Non-pigmented ciliary epithelial cell (primary cell): ENCODE data around the gene EIF4G2.
"Not testable (repeated sequence)": the region's sequence is repeated elsewhere in the genome, so short reads cannot be mapped to it uniquely, and the experiment has no call there.

ENCODE experiments used
- DNase-seq: peaks from one replicate; pipeline ENCODE4 v3.0.0-alpha.2; 2010; ENCODE audit warnings: low read depth

The EIF4G2 gene

DNA sequence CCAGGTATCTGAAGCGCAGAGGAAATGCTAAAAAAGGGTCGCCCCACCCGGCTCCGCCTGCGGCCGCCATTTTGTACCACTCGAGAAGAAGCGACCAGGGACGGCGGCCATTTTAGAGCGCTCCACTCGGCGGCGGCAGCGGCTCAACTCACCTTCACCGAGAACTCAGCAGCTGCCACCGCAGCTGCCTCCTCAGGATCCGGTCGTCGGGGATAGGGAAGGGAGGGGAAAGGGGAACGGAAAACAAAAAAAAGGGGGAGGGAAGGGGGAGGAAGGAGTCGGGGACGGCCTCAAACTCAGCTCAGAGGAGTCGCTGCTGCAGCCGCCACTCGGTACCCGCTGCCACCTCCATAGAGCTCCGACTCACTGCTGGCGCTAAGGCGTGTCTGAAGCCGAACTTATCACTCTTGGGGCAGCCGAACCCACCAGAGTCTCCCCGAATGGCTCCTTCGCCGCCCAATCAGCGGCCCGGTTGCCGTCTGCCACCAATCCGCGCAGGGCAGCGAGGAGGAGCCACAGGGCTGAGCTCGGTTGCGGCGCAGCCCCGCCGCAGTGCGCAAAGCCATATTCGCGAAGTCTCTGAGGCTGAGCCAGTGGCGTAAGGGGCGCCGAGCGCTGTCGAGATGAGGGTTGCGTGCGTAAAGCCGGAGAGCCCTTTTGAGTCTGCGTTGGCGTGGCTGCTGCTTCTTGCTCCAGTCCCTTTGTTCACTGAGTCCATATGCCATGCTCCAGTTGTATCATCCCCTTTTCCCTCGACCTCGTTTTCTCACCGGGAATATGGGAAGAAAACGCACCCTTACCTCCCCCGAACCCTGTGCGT, at the start of gene EIF4G2:
EIF4G2 (minus strand) TSS at position 374 of the 820 bp plus-strand sequence.
- DNase-seq, result peak; percentile 89

- peak; percentile 81 for DNase-seq
Observed at GRCh38 chr11:10857709-10858438, 49.1 kb upstream of the EIF4G2 start, which contains the start of gene ZBED5. TSS of gene ZBED5 (minus strand) at chr11:10858053. CDS start at chr11:10854945, 3,108 bp downstream.

GRCh38 chr11:10857459-10857708, 48.7 kb upstream of the EIF4G2 start:
- DNase-seq, result no peak

GRCh38 chr11:10856689-10857458, 48.1 kb upstream of the EIF4G2 start:
- DNase-seq, result no peak

- DNase-seq, result no peak
Observed at GRCh38 chr11:10855295-10855694, 46.6 kb upstream of the EIF4G2 start.

DNA sequence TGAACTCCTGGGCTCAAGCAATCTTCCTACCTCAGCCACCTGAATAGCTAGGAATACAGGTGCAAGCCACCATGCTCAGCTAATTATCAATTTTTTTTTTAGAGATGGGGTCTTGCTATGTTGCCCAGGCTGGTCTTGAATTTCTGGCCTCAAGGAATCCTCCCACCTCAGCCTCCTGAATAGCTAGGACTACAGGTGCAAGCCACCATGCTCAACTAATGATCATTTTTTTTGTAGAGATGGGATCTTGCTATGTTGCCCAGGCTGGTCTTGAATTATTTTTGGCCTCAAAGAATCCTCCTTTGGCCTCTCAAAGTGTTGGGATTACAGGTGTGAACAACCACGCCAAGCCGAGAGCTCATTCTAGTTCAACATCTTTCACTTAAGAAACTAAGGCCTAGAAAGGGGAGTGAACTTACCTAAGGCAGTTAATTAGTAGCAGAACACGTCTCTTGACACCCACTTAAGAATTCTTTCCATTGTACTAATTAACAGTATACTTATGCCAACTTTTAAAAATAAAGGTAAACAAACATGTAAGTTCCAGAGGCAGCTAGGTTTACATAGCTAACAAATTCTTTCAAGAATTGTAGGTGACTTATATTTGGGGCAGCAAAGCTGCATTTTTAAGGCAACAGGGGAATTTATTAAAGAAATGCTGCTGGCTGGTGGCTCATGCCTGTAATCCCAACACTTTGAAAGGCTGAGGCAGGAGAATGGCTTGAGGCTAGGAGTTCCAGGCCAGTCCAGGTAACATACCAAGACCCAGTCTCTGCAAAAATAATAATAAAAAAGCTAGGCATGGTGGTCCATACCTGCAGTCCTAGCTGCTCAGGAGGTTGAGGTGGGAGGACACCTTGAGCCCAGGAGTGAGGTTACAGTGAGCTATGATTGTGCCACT, 39.5 kb upstream of the EIF4G2 start:
- no peak for DNase-seq

- no peak for DNase-seq
Observed at GRCh38 chr11:10846660-10847059, 37.9 kb upstream of the EIF4G2 start.

DNA sequence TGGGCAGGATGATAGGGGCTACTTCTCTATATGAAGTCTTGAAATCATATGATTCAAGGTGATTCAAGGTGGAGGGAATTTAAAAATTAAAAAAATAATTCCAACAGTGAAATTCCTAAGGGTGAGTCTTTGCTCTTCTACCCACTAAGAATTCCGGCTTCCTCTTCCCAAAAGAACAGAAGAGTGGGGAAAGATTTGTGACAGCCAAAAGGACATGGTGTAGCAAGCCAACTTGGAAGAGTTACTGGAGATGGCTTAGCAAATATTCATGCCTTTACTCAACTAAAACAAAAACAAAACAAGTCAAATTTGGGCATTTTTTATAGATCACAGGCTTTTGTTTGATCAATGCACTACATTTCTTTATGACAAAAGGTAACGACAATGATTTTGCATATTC, 36.9 kb upstream of the EIF4G2 start:
- DNase-seq, result no peak

- DNase-seq, result no peak
Observed at GRCh38 chr11:10844796-10845195, 36.1 kb upstream of the EIF4G2 start.

GRCh38 chr11:10844356-10844755, 35.6 kb upstream of the EIF4G2 start:
- DNase-seq, result no peak

DNA sequence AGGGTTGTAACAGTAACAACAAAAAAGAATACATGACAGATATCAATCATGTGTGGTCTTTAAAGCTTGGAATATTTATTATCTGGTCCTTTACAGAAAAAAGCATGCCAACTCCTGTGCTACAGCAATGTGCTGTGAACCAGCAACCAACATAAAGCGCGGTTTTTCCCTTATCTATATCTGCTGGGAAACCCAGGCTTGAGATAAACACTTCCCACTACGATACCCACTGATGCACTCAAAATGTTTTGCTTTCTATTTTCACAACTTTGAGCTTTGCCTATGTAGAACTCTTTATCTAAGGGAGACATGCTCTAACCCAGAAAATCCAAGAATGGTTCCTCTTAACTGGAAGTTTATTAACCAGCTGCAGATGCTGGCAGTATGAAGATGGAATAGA, 30.2 kb upstream of the EIF4G2 start:
- no peak for DNase-seq

DNA sequence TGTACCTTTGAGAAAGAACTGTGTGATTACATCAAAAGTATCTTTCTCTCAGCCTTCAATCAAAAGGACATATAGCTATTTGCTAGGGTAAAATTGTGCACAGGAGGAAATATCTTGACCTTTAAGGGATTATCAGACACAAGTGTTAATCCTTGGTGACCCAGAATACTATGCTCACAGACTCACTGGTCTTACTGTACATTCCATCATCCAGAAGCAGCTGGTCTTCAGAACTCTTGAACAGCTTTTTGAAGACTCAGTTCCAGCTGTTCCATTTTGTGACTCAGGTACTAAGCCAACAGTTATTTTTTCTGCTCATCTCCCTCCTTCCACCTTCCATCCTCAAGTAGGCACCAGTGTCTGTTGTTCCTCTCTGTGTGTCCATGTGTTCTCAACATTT, 29.4 kb upstream of the EIF4G2 start:
- no peak for DNase-seq

GRCh38 chr11:10836884-10837283, 28.2 kb upstream of the EIF4G2 start:
- not testable (repeated sequence) for DNase-seq

GRCh38 chr11:10829139-10829538, 20.4 kb upstream of the EIF4G2 start:
- no peak for DNase-seq

DNA sequence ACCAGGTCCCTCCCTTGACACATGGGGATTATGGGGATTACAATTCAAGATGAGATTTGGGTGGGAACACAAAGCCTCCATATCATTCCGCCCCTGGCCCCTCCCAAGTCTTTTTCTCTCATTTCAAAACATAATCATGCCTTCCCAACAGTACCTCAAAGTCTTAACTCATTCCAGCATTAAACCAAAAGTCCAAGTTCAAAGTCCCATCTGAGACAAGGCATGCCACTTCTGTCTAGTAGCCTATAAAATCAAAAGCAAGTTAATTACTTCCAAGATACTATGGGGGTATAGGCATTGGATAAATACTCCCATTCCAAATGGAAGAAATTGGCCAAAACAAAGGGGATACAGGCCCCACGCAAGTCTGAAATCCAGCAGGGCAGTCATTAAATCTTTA, 19.7 kb upstream of the EIF4G2 start:
- no peak for DNase-seq

DNA sequence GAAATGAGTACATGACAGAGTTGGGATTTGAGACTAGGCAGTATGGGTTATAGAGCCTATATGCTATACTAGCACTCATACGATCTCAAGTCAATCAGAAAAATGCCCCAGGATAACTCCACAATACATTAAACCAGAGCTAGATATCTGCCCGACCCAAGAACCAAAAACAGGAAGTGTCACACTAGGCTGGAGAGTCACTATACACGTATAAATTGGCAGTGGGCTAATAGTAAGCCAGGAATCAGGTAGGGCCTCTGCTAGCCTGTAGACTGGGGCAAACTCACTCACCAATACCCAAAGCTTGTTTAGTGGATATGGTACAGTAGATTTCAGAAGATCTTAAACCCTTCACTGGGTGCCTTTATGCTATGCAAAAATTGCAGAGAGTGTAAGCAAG, 16.2 kb upstream of the EIF4G2 start:
- no peak for DNase-seq

DNA sequence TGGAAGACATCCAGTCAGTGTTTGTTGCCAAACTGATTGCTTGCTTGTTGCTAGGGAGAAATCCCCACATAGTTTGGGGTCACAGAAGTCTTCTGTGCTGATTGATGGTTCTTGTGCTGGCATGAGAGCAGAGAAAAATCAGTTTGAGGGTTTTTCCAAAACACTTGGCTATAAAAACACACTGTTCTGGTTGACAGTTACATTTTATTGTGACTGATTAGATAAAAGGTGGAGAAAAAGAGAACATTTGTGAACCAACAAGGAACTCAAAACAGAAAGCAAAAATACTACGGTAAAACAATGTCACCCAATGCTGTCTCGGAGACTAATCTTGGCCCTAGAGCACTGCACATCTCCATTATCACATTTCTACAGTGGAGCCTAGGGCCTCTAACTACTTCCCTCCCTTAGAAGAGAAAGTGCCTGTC, 14.4 kb upstream of the EIF4G2 start:
- DNase-seq, result no peak

- not testable (repeated sequence) for DNase-seq
Observed at GRCh38 chr11:10822491-10822890, 13.8 kb upstream of the EIF4G2 start.

- peak; percentile 48 for DNase-seq
Observed at GRCh38 chr11:10818594-10818993, 9.9 kb upstream of the EIF4G2 start.

- DNase-seq, result no peak
Observed at GRCh38 chr11:10813945-10814344, 5.2 kb upstream of the EIF4G2 start.

DNA sequence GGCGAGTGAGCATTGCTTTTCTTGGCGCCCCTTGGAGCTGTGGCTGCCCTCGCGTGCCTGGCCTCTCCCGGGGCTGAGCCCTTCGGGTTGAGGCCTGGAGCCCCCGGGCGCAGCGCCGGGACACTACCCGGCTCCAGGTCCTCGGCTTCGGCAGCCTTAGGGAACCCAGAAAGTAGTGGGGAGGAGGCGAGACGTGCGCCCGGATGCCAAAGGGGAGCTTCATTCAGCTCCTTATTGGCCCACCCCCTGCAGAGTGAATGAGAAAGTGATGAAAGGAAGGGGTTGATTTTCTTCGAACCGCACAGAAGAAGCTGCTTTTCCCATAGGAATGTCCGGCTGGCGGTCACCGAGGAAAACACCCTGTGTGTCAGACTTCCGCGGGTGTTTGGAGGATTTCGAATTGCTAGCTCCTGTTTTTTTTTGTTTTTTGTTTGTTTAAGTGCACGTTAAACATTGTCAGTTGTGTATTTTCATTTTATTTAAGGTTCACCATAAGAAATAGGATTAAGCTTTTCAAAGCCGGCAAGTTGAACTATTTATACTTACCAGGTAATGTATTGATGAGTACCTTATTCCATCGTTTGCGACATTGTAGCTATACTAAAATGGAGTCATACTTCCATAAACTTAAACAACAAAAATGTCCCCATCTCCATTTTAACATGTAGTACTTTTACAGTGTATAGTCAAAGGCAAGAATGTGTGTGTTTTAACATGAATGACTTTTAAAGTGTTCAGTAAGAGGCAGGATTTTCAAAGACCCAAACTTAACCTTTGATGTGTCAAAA, 841 bp upstream of the EIF4G2 start:
- no peak for DNase-seq
